Ascending aorta (tissue), 2 donors: ENCODE results near the gene CADM2. TPM values are rescaled to one million over a fixed set of nuclear protein-coding genes. Genes with fewer than 3 reads are reported as not detected.

Experiments
- DNase-seq, 2 donors: peaks; one replicate each; pipeline ENCODE4 v3.0.0-alpha.2; 2019; ENCODE audit warnings: low spot score in 2 of 2
- H3K27ac ChIP-seq, 2 donors: fragments of 200-600 bp; sonication (generic); one replicate each; pipeline ENCODE4 v1.5.1; 2016 to 2017; ENCODE audit warnings: mild to moderate bottlenecking in 1 of 2
- H3K27me3 ChIP-seq: fragments of 200-600 bp; sonication (generic); one replicate; pipeline ENCODE4 v1.5.1; 2017
- H3K36me3 ChIP-seq, 2 donors: fragments of 200-600 bp; sonication (generic); one replicate each; pipeline ENCODE4 v1.5.1; 2016
- H3K4me1 ChIP-seq, 2 donors: fragments of 200-600 bp; sonication (generic); one replicate each; pipeline ENCODE4 v1.5.1; 2016 to 2017; ENCODE audit warnings: mild to moderate bottlenecking in 1 of 2
- H3K4me3 ChIP-seq, 2 donors: fragments of 200-600 bp; sonication (generic); one replicate each; pipeline ENCODE4 v1.5.1; 2016 to 2017; ENCODE audit warnings: mild to moderate bottlenecking in 1 of 2
- H3K9me3 ChIP-seq, 2 donors: fragments of 200-600 bp; sonication (generic); one replicate each; pipeline ENCODE4 v1.5.1; 2016
- intact Hi-C: fragments of 100-400 bp; cut with DNase I; formaldehyde crosslinking; loops from one replicate; pipeline ENCODE4 v1.15.1; 2023
- total RNA-seq: library from RNA; depleted of rRNA; stranded (reverse); fragments of >200 nt; gene quantifications from one replicate; pipeline ENCODE4 v1.1.0, GENCODE V29; 2016
- TF ChIP-seq, protein P1 (sequence below), 3 experiments: fragments of 200-600 bp in 2 of 3; fragments of 450-650 bp in 1 of 3; sonication (generic) in 2 of 3; IDR thresholded peaks; one replicate each; pipeline ENCODE4 v1.5.1; 2016 to 2019; ENCODE audit warnings: antibody characterized with exemption in 3 of 3, mild to moderate bottlenecking in 1 of 3, moderate library complexity in 1 of 3

CADM2 gene
- total RNA-seq, 1 donor from 2014 or later = 23.0 TPM

GRCh38 chr3:85737846-85738245, 779.1 kb downstream of the CADM2 start:
- intact Hi-C loops = no loop called here
- H3K4me3 ChIP-seq = no peak overlapping the region
- no peak overlapping the region for H3K27ac ChIP-seq
- H3K27me3 ChIP-seq = no peaks in the 10 kb centered on the region
- DNase-seq = no peak
- H3K4me1 ChIP-seq = no peaks in the 10 kb centered on the region
- H3K9me3 ChIP-seq = no peaks in the 10 kb centered on the region
- TF ChIP-seq, protein P1, sequence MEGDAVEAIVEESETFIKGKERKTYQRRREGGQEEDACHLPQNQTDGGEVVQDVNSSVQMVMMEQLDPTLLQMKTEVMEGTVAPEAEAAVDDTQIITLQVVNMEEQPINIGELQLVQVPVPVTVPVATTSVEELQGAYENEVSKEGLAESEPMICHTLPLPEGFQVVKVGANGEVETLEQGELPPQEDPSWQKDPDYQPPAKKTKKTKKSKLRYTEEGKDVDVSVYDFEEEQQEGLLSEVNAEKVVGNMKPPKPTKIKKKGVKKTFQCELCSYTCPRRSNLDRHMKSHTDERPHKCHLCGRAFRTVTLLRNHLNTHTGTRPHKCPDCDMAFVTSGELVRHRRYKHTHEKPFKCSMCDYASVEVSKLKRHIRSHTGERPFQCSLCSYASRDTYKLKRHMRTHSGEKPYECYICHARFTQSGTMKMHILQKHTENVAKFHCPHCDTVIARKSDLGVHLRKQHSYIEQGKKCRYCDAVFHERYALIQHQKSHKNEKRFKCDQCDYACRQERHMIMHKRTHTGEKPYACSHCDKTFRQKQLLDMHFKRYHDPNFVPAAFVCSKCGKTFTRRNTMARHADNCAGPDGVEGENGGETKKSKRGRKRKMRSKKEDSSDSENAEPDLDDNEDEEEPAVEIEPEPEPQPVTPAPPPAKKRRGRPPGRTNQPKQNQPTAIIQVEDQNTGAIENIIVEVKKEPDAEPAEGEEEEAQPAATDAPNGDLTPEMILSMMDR (IDR thresholded peaks at IDR 0.05) = no peak
- H3K36me3 ChIP-seq = no peaks in the 10 kb centered on the region

DNA sequence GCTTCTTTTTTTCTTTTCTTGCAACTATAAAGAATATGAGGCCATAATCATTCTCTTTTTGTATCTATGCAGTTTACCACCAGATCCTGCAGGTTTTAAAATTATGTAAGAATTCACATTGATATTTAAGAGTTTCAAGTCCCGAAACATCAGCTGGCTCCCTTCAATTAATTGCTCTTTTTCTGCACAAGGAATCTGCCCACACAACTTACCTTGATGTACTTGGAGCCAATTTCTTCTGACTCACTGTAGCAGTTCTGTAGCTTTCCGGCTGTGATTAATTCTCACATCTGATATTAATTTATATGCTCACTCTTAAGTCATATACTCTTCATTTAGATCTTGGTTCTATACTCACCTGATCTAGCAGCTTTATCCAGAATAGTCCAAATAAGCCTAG, 781.8 kb downstream of the CADM2 start:
- no peaks in the 10 kb centered on the region for H3K36me3 ChIP-seq
- no peak overlapping the region for H3K27ac ChIP-seq
- no peaks in the 10 kb centered on the region for H3K9me3 ChIP-seq
- intact Hi-C loops = no loop called here
- no peaks in the 10 kb centered on the region for H3K27me3 ChIP-seq
- no peaks in the 10 kb centered on the region for H3K4me1 ChIP-seq
- no peak overlapping the region for H3K4me3 ChIP-seq
- TF ChIP-seq, protein P1 (IDR thresholded peaks at IDR 0.05) = no peak
- no peak for DNase-seq

DNA sequence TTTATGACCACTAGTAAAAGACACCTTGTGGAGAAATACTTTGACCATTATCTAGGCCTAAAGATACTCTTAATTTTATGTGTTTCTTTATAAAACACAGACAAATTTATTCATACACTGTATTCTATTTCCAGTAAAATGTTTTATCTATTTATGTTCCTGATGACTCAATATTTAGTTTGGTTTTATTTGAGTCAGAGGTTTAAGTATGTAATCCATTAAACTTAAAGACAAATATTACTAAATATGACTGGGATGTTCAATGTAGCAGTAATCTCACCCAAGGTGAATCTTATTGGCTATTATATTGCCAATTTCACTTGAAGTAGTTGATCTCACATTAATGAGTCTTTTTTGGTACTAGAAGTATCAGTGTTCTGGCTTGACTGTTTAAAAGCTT, 799.7 kb downstream of the CADM2 start:
- no peaks in the 10 kb centered on the region for H3K36me3 ChIP-seq
- H3K9me3 ChIP-seq = no peaks in the 10 kb centered on the region
- no peak for DNase-seq
- no peaks in the 10 kb centered on the region for H3K27me3 ChIP-seq
- intact Hi-C loops = no loop called here
- H3K4me1 ChIP-seq = no peaks in the 10 kb centered on the region
- no peak overlapping the region for H3K27ac ChIP-seq
- H3K4me3 ChIP-seq = no peak overlapping the region
- TF ChIP-seq, protein P1 (IDR thresholded peaks at IDR 0.05) = no peak

GRCh38 chr3:85760342-85760741, 801.6 kb downstream of the CADM2 start:
- Histone ChIP-seq H3K9me3 (no peaks in the 10 kb centered on the region), H3K27ac (no peak overlapping the region), H3K4me3 (no peak overlapping the region), H3K27me3 (no peaks in the 10 kb centered on the region), H3K4me1 (no peaks in the 10 kb centered on the region), H3K36me3 (no peaks in the 10 kb centered on the region)
- intact Hi-C loops = no loop called here
- DNase-seq = no peak
- TF ChIP-seq, protein P1 (IDR thresholded peaks at IDR 0.05) = no peak

- Histone ChIP-seq H3K4me3 (no peak overlapping the region), H3K9me3 (no peaks in the 10 kb centered on the region), H3K4me1 (no peaks in the 10 kb centered on the region), H3K36me3 (no peaks in the 10 kb centered on the region), H3K27me3 (no peaks in the 10 kb centered on the region), H3K27ac (no peak overlapping the region)
- TF ChIP-seq, protein P1 (IDR thresholded peaks at IDR 0.05) = no peak
- no peak for DNase-seq
- intact Hi-C loops = no loop called here
These were observed 822.0 kb downstream of the CADM2 start for GRCh38 chr3:85780806-85781205.

GRCh38 chr3:85781806-85782205, 823.0 kb downstream of the CADM2 start:
- no peaks in the 10 kb centered on the region for H3K9me3 ChIP-seq
- H3K4me3 ChIP-seq = no peak overlapping the region
- intact Hi-C loops = no loop called here
- H3K27ac ChIP-seq = no peak overlapping the region
- DNase-seq = no peak
- TF ChIP-seq, protein P1 (IDR thresholded peaks at IDR 0.05) = no peak
- H3K36me3 ChIP-seq = no peaks in the 10 kb centered on the region
- no peaks in the 10 kb centered on the region for H3K4me1 ChIP-seq
- no peaks in the 10 kb centered on the region for H3K27me3 ChIP-seq
